GM19025 (cell line): ENCODE data around the gene TLX2.

Source experiments
- ATAC-seq: cut with Tn5 transposase; IDR thresholded peaks from one replicate; pipeline ENCODE4 v1.9.1; 2021; ENCODE audit warnings: mild to moderate bottlenecking, low read depth, moderate library complexity; ENCODE audit not compliant: unreplicated experiment

TLX2 gene

GRCh38 chr2:74496997-74497776, 17.1 kb upstream of the TLX2 start:
- ATAC-seq = no peak

- no peak for ATAC-seq
Measured at GRCh38 chr2:74497777-74498499, 16.3 kb upstream of the TLX2 start.

GRCh38 chr2:74498500-74499266, 15.6 kb upstream of the TLX2 start:
- ATAC-seq = no peak

- ATAC-seq = no peak
Measured at GRCh38 chr2:74499267-74499939, 14.8 kb upstream of the TLX2 start, which contains the start of gene LBX2. LBX2 (minus strand) TSS chr2:74499603; CDS start chr2:74499537, 66 bp downstream.

GRCh38 chr2:74499940-74500577, 14.2 kb upstream of the TLX2 start:
- no peak for ATAC-seq

GRCh38 chr2:74500578-74500946, 13.7 kb upstream of the TLX2 start:
- ATAC-seq = no peak

- ATAC-seq = no peak
Measured at GRCh38 chr2:74501335-74502071, 12.7 kb upstream of the TLX2 start.

GRCh38 chr2:74502147-74502719, 12.0 kb upstream of the TLX2 start:
- ATAC-seq = no peak

GRCh38 chr2:74502720-74503505, 11.3 kb upstream of the TLX2 start:
- peak; percentile 37 for ATAC-seq

GRCh38 chr2:74503506-74504475, 10.5 kb upstream of the TLX2 start:
- no peak for ATAC-seq

- no peak for ATAC-seq
Measured at GRCh38 chr2:74504591-74504990, 9.7 kb upstream of the TLX2 start.

- ATAC-seq = no peak
Measured at GRCh38 chr2:74505448-74506246, 8.6 kb upstream of the TLX2 start.

GRCh38 chr2:74507145-74507925, 6.9 kb upstream of the TLX2 start, which contains the start of gene PCGF1:
PCGF1 (minus strand) TSS chr2:74507695; CDS start chr2:74507668, 27 bp downstream.
- peak; percentile 79 for ATAC-seq

- ATAC-seq = no peak
Measured at GRCh38 chr2:74507926-74508520, 6.2 kb upstream of the TLX2 start.

GRCh38 chr2:74510272-74510671, 4.0 kb upstream of the TLX2 start:
- no peak for ATAC-seq
